ENCODE data around the gene PCGF3.

Gene PCGF3

GRCh38 chr4:738781-739280 is 33.2 kb downstream of the PCGF3 start:
- no peak for TF ChIP-seq CTCF (IDR thresholded peaks at IDR 0.05; ENCODE audit: control extremely low read depth, extremely low read depth, low read depth, missing control alignments)
- DNase-seq (ENCODE audit: extremely low spot score), result no peak
- ChIA-PET POLR2A (no interaction called here), CTCF (interaction anchor here (1.6 to 4.3 kb wide), 3 partner anchors 14 to 248 kb away, joined by 4 to 65 read pairs (median 4); partner anchors contain the start of gene IDUA)

- CTCF ChIA-PET, result interaction anchor here (1.6 to 4.3 kb wide), 2 partner anchors 14 to 247 kb away, joined by 4 to 65 read pairs; partner anchors contain the start of gene IDUA
- no peak for DNase-seq (ENCODE audit: extremely low spot score)
- POLR2A ChIA-PET, result no interaction called here
- no peak for TF ChIP-seq CTCF (IDR thresholded peaks at IDR 0.05; ENCODE audit: control extremely low read depth, extremely low read depth, low read depth, missing control alignments)
Measured at GRCh38 chr4:739569-739968, 33.9 kb downstream of the PCGF3 start.

- no peak for TF ChIP-seq CTCF (IDR thresholded peaks at IDR 0.05; ENCODE audit: control extremely low read depth, extremely low read depth, low read depth, missing control alignments)
- POLR2A ChIA-PET, result no interaction called here
- CTCF ChIA-PET, result interaction anchor here (0.7 to 4.3 kb wide), 3 partner anchors 12 to 247 kb away, joined by 3 to 65 read pairs (median 43); partner anchors contain the start of gene IDUA
- no peak for DNase-seq (ENCODE audit: extremely low spot score)
Measured at GRCh38 chr4:740011-740410, 34.4 kb downstream of the PCGF3 start.

- ChIA-PET CTCF (interaction anchor here (0.7 to 4.3 kb wide), 11 partner anchors 12 to 612 kb away, joined by 3 to 65 read pairs (median 4); partner anchors contain the start of gene IDUA), POLR2A (no interaction called here)
- no peak for TF ChIP-seq CTCF (IDR thresholded peaks at IDR 0.05; ENCODE audit: control extremely low read depth, extremely low read depth, low read depth, missing control alignments)
- no peak for DNase-seq (ENCODE audit: extremely low spot score)
Measured at GRCh38 chr4:740656-741282, 35.1 kb downstream of the PCGF3 start.

- no peak for TF ChIP-seq CTCF (IDR thresholded peaks at IDR 0.05; ENCODE audit: control extremely low read depth, extremely low read depth, low read depth, missing control alignments)
- ChIA-PET CTCF (interaction anchor here (0.7 to 4.3 kb wide), 35 partner anchors 9 to 618 kb away, joined by 3 to 65 read pairs (median 4); partner anchors contain the start of genes GAK, IDUA, TMEM175 and ZNF718), POLR2A (no interaction called here)
- DNase-seq (ENCODE audit: extremely low spot score), result no peak
Measured at GRCh38 chr4:742096-742741, 36.6 kb downstream of the PCGF3 start.

GRCh38 chr4:742742-743311 is 37.2 kb downstream of the PCGF3 start:
- CTCF ChIA-PET, result interaction anchor here (0.7 to 4.3 kb wide), 36 partner anchors 10 to 618 kb away, joined by 3 to 65 read pairs (median 4); partner anchors contain the start of genes GAK, IDUA, TMEM175 and ZNF718
- peak; percentile 92 for TF ChIP-seq CTCF (IDR thresholded peaks at IDR 0.05; ENCODE audit: control extremely low read depth, extremely low read depth, low read depth, missing control alignments)
- POLR2A ChIA-PET, result no interaction called here
- peak; percentile 90 for DNase-seq (ENCODE audit: extremely low spot score)
